Endodermal cell (in vitro differentiated cells): ENCODE data around the gene ATOH7. TPM values are rescaled to one million over a fixed set of nuclear protein-coding genes. Genes with fewer than 3 reads are reported as not detected.

Source experiments
- DNase-seq: peaks from one replicate; pipeline ENCODE4 v3.0.0-alpha.2; 2017
- H3K27ac ChIP-seq: 2 replicates; pipeline ENCODE4 v1.5.1; 2013; ENCODE audit warnings: mild to moderate bottlenecking, low read depth, low read length, moderate library complexity
- H3K27me3 ChIP-seq: 2 replicates; pipeline ENCODE4 v1.6.1; 2013; ENCODE audit warnings: mild to moderate bottlenecking, low read length, moderate library complexity; ENCODE audit not compliant: insufficient read depth, control insufficient read depth, poor library complexity, severe bottlenecking
- H3K36me3 ChIP-seq: 2 replicates; pipeline ENCODE4 v1.7.0; 2013; ENCODE audit warnings: mild to moderate bottlenecking, low read length, moderate library complexity; ENCODE audit not compliant: control insufficient read depth, insufficient read depth
- H3K4me1 ChIP-seq: one replicate; pipeline ENCODE4 v1.7.0; 2013; ENCODE audit warnings: low read length; ENCODE audit not compliant: control insufficient read depth, insufficient read depth
- H3K4me3 ChIP-seq: 2 replicates; pipeline ENCODE4 v1.5.1; 2013; ENCODE audit warnings: mild to moderate bottlenecking, low read length, moderate library complexity
- H3K9ac ChIP-seq: 2 replicates; pipeline ENCODE4 v1.6.1; 2013; ENCODE audit warnings: mild to moderate bottlenecking, low read length, moderate library complexity; ENCODE audit not compliant: poor library complexity, severe bottlenecking; ENCODE audit errors: extremely low read depth
- H3K9me3 ChIP-seq: 2 replicates; pipeline ENCODE4 v1.6.1; 2013; ENCODE audit warnings: mild to moderate bottlenecking, low read length, moderate library complexity; ENCODE audit not compliant: control insufficient read depth
- H3K27ac Mint-ChIP-seq: 2 replicates; pipeline ENCODE4 v1.8.0; 2020; ENCODE audit warnings: mixed read lengths
- H3K27me3 Mint-ChIP-seq: 2 replicates; pipeline ENCODE4 v1.8.0; 2021; ENCODE audit warnings: mild to moderate bottlenecking, mixed read lengths; ENCODE audit not compliant: insufficient read depth
- H3K36me3 Mint-ChIP-seq: 2 replicates; pipeline ENCODE4 v1.8.0; 2020; ENCODE audit warnings: low read depth, mixed read lengths
- H3K4me1 Mint-ChIP-seq: 2 replicates; pipeline ENCODE4 v1.8.0; 2020; ENCODE audit warnings: mixed read lengths
- H3K4me3 Mint-ChIP-seq: 2 replicates; pipeline ENCODE4 v1.8.0; 2020; ENCODE audit warnings: mild to moderate bottlenecking, moderate library complexity, mixed read lengths
- H3K9me3 Mint-ChIP-seq: 2 replicates; pipeline ENCODE4 v1.8.0; 2020; ENCODE audit warnings: mild to moderate bottlenecking, mixed read lengths
- WGBS, 2 experiments: methylation state at CpG; one replicate each; pipeline versions ENCODE4 v1.1.5 to v1.1.7; 2013; ENCODE audit warnings: missing lambda C conversion rate in 2 of 2, mixed read lengths in 1 of 2; ENCODE audit not compliant: insufficient coverage in 1 of 2, insufficient read length in 1 of 2; 5-methylcytosine and 5-hydroxymethylcytosine counted together
- total RNA-seq, 2 donors: library from RNA; stranded (reverse); fragmentation: NEBNext Ultra II Directional in 1 of 2; extraction: Animal tissue kit (Norgen Biotek cat#: 25700) in 1 of 2; gene quantifications; 2 replicates in 1 of 2; 3 replicates in 1 of 2; pipeline ENCODE4 v1.2.1, GENCODE V29; 2021
- TF ChIP-seq, protein P1 (sequence below): fragments of 200-600 bp; sonication (generic); conservative IDR thresholded peaks from 2 replicates; pipeline ENCODE4 v1.5.0; 2021; ENCODE audit warnings: antibody characterized with exemption, mild to moderate bottlenecking

ATOH7 gene
- total RNA-seq, 2 donors from 2014 or later, result 0.35 to 0.46 TPM

DNA sequence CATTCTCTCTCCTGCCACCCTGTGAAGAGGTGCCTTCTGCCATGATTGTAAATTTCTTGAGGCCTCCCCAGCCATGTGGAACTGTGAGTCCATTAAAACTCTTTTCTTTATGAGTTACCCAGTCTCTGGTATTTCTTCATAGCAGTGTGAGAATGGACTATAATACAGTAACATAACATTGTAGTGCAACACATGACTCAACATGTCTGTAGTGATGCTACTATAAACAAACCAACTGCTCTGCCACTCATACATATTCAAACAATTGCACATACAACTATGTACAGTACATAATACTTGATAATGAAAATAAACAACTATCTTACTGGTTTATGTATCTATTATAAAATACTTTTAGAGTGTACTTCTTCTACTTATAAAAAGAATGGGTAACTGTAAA lies 7.1 kb downstream of the ATOH7 start:
- Histone ChIP-seq H3K9ac (no peak overlapping the region), H3K4me1 (no peaks in the 10 kb centered on the region), H3K27me3 (peaks cover 21% of the 10 kb centered on the region), H3K9me3 (no peaks in the 10 kb centered on the region), H3K27ac (no peak overlapping the region), H3K36me3 (no peaks in the 10 kb centered on the region), H3K4me3 (no peak overlapping the region)
- Mint-ChIP-seq H3K4me3 (no peak overlapping the region), H3K27me3 (peaks cover 14% of the 10 kb centered on the region), H3K4me1 (no peaks in the 10 kb centered on the region), H3K27ac (no peak overlapping the region), H3K36me3 (no peaks in the 10 kb centered on the region), H3K9me3 (peaks cover 3% of the 10 kb centered on the region)
- DNase-seq, result no peak
- TF ChIP-seq, protein P1, sequence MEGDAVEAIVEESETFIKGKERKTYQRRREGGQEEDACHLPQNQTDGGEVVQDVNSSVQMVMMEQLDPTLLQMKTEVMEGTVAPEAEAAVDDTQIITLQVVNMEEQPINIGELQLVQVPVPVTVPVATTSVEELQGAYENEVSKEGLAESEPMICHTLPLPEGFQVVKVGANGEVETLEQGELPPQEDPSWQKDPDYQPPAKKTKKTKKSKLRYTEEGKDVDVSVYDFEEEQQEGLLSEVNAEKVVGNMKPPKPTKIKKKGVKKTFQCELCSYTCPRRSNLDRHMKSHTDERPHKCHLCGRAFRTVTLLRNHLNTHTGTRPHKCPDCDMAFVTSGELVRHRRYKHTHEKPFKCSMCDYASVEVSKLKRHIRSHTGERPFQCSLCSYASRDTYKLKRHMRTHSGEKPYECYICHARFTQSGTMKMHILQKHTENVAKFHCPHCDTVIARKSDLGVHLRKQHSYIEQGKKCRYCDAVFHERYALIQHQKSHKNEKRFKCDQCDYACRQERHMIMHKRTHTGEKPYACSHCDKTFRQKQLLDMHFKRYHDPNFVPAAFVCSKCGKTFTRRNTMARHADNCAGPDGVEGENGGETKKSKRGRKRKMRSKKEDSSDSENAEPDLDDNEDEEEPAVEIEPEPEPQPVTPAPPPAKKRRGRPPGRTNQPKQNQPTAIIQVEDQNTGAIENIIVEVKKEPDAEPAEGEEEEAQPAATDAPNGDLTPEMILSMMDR, result no peak

DNA sequence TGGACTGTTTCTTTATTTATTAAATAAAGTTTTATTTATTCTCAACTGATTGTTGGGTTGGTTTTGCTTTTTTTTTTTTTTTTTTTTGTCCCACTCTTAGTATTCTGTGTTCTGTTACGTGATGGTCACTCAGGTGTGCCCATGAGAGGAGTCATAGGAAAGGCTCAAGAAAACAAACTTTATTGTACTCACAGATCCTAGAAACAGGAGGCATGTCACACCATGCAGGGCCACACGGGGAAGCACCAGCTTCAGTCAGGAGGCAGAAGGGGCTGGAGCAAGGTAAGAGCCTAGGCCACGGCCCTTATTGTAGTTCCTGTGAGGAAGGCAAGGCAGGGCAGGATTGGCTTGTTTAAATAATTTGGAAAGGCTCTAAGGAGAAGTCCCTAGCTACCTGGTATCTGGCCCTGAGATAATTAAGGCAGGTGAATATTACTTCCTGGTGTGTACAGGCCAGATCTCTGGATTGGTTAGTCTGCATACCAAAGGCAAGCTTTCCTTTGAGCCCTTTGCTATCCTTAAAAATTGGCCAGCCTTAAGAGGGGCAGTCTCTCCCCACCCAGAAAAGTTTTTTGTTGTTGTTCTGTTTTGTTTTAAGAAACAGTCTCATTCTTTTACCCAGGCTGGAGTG lies 8.3 kb downstream of the ATOH7 start:
- Histone ChIP-seq H3K27ac (no peak overlapping the region), H3K9ac (no peak overlapping the region), H3K9me3 (no peaks in the 10 kb centered on the region), H3K4me1 (no peaks in the 10 kb centered on the region), H3K4me3 (no peak overlapping the region), H3K27me3 (peaks cover 12% of the 10 kb centered on the region), H3K36me3 (no peaks in the 10 kb centered on the region)
- peak; percentile 82 for DNase-seq
- 40 to 62% methylated on average over 2 to 3 of the region's 3 CpGs for WGBS, 2 experiments
- Mint-ChIP-seq H3K4me3 (no peak overlapping the region), H3K9me3 (peaks cover 3% of the 10 kb centered on the region), H3K36me3 (no peaks in the 10 kb centered on the region), H3K27me3 (peaks cover 5% of the 10 kb centered on the region), H3K4me1 (no peaks in the 10 kb centered on the region), H3K27ac (no peak overlapping the region)
- TF ChIP-seq, protein P1, result peak; percentile 73

DNA sequence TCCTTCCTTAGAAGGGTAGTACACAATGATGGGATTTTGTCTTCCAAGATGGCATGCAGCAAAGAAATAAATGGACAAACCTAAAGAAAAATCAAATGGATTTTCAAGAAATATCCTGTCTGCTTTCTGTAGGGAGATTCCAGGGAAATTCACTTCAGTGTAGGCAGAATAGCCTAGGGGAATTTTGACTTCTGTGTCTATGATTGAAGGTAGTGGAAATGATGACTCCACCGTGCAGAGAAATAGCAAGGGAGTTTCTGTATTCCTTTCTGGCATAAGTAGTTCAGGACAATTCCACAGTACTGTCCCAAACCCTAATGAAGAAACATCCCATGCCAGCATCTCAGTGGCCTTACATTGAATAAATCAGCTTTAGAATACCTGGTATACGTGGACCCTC lies 9.5 kb downstream of the ATOH7 start:
- Mint-ChIP-seq H3K4me1 (no peaks in the 10 kb centered on the region), H3K4me3 (no peak overlapping the region), H3K36me3 (no peaks in the 10 kb centered on the region), H3K9me3 (peaks cover 3% of the 10 kb centered on the region), H3K27me3 (no peaks in the 10 kb centered on the region), H3K27ac (no peak overlapping the region)
- Histone ChIP-seq H3K27ac (no peak overlapping the region), H3K27me3 (no peaks in the 10 kb centered on the region), H3K9ac (no peak overlapping the region), H3K9me3 (no peaks in the 10 kb centered on the region), H3K36me3 (no peaks in the 10 kb centered on the region), H3K4me1 (no peaks in the 10 kb centered on the region), H3K4me3 (no peak overlapping the region)
- TF ChIP-seq, protein P1, result no peak
- DNase-seq, result no peak
- WGBS, 2 experiments, result 91 to 94% methylated on average over 2 of the region's 2 CpGs
